Measurements from ENCODE around the gene ZNF57.

ZNF57 gene

GRCh38 chr19:2900296-2901252, at the start of gene ZNF57:
ZNF57 (plus strand) TSS chr19:2900928; CDS start chr19:2901046, 118 bp downstream.
- peak; percentile 98 for DNase-seq (ENCODE audit: low read depth)
- in situ Hi-C loops (cut with HindIII; ENCODE audit: low sequenced_read_pairs) = no loop called here
- TF ChIP-seq, protein P1, sequence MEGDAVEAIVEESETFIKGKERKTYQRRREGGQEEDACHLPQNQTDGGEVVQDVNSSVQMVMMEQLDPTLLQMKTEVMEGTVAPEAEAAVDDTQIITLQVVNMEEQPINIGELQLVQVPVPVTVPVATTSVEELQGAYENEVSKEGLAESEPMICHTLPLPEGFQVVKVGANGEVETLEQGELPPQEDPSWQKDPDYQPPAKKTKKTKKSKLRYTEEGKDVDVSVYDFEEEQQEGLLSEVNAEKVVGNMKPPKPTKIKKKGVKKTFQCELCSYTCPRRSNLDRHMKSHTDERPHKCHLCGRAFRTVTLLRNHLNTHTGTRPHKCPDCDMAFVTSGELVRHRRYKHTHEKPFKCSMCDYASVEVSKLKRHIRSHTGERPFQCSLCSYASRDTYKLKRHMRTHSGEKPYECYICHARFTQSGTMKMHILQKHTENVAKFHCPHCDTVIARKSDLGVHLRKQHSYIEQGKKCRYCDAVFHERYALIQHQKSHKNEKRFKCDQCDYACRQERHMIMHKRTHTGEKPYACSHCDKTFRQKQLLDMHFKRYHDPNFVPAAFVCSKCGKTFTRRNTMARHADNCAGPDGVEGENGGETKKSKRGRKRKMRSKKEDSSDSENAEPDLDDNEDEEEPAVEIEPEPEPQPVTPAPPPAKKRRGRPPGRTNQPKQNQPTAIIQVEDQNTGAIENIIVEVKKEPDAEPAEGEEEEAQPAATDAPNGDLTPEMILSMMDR (IDR thresholded peaks at IDR 0.05; ENCODE audit: low read depth, low read length, missing control alignments) = no peak
- H3K4me3 ChIP-seq (ENCODE audit: low read depth, low read length) = peak within 1 kb of the TSS; percentile 88

- in situ Hi-C loops (cut with HindIII; ENCODE audit: low sequenced_read_pairs) = no loop called here
- H3K4me3 ChIP-seq (ENCODE audit: low read depth, low read length) = no peak overlapping the region
- TF ChIP-seq, protein P1 (IDR thresholded peaks at IDR 0.05; ENCODE audit: low read depth, low read length, missing control alignments) = no peak
- no peak for DNase-seq (ENCODE audit: low read depth)
Observed at GRCh38 chr19:2852598-2852997, 48.1 kb upstream of the ZNF57 start.

GRCh38 chr19:2853015-2853606, 47.6 kb upstream of the ZNF57 start:
- in situ Hi-C loops (cut with HindIII; ENCODE audit: low sequenced_read_pairs) = no loop called here
- TF ChIP-seq, protein P1 (IDR thresholded peaks at IDR 0.05; ENCODE audit: low read depth, low read length, missing control alignments) = no peak
- no peak for DNase-seq (ENCODE audit: low read depth)
- no peak overlapping the region for H3K4me3 ChIP-seq (ENCODE audit: low read depth, low read length)

DNA sequence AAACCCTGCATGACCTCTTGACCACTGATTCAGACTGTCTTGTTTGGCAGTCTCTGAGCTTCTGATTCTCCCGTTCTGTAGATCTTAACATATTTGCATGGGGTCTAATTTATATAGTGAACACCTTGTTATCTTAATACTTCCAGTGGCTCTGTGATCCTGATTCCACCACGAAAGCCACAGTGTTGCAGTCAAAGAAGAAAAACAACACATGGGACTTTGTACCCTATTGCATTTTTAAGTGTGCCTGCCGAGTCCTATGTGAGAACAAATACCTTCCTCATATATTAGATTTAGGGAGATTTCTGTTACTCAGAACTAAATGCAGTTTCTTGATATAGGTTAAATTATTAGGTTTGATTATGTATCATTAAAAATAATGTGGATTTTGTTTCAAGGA, 45.9 kb upstream of the ZNF57 start:
- TF ChIP-seq, protein P1 (IDR thresholded peaks at IDR 0.05; ENCODE audit: low read depth, low read length, missing control alignments) = no peak
- in situ Hi-C loops (cut with HindIII; ENCODE audit: low sequenced_read_pairs) = no loop called here
- no peak overlapping the region for H3K4me3 ChIP-seq (ENCODE audit: low read depth, low read length)
- no peak for DNase-seq (ENCODE audit: low read depth)

DNA sequence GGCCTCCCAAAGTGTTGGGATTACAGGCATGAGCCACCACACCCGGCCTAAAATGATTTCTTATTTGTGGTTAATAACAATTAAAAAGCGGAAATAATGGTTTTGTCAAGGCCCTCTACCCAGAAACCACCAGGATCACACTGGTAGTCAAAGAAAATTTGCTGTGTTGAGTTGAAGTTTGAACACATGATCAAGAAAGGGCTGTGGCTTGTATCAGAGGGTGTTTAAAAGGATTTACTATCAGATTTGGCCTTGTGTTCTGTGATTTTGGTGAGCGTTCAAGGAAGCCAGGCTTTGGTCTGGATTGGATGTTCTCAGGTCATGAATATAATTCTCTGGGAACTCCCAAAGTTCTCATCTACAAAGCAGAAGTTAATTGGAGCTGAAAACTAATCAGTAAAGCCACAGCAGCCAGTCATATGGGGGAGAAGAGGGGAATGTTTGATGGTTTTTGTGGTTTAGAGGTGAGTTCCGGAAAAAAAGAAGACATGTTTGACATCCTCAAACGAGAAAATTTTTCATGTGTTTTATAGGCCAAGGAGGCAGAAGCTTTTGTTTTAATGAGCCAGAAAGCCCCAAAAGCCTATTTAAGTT, 44.2 kb upstream of the ZNF57 start:
- no peak for DNase-seq (ENCODE audit: low read depth)
- in situ Hi-C loops (cut with HindIII; ENCODE audit: low sequenced_read_pairs) = no loop called here

DNA sequence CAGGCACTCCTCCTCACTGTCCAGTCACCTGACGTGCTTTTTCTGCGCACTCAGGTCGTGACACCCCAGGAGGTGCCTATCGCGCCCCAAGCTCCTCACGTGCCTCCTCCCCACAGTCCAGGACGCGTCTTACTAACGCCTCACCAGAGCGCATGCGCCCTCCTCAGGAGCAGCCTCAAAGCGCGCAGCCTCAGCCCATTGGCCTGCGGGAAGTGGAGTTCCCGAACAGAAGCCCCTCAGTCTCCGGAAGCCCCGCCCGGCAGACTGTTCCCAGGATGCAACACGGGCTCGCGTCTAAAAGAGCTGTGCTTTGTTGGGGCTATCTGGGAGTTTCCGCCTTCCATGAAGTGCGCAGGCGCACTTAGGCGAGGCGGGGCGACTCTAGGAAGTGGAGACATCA, 41.9 kb upstream of the ZNF57 start:
- DNase-seq (ENCODE audit: low read depth) = no peak
- in situ Hi-C loops (cut with HindIII; ENCODE audit: low sequenced_read_pairs) = no loop called here
- no peak overlapping the region for H3K4me3 ChIP-seq (ENCODE audit: low read depth, low read length)
- TF ChIP-seq, protein P1 (IDR thresholded peaks at IDR 0.05; ENCODE audit: low read depth, low read length, missing control alignments) = no peak

More for the DNA sequence above, 44.2 kb upstream of the ZNF57 start:
- TF ChIP-seq, protein P1 (IDR thresholded peaks at IDR 0.05; ENCODE audit: low read depth, low read length, missing control alignments) = no peak
- no peak overlapping the region for H3K4me3 ChIP-seq (ENCODE audit: low read depth, low read length)
